HG03469 (cell line): ENCODE measurements around the gene LMAN2L.

Source experiments
- ATAC-seq: cut with Tn5 transposase; IDR thresholded peaks from one replicate; pipeline ENCODE4 v1.9.1; 2021; ENCODE audit warnings: mild to moderate bottlenecking, moderate library complexity, moderate number of reproducible peaks; ENCODE audit not compliant: unreplicated experiment

LMAN2L gene

GRCh38 chr2:96662360-96662759 lies 77.5 kb downstream of the LMAN2L start:
- no peak for ATAC-seq

- no peak for ATAC-seq
Measured at GRCh38 chr2:96661324-96661723, 78.5 kb downstream of the LMAN2L start.

- ATAC-seq = no peak
Measured at GRCh38 chr2:96656540-96656939, 83.3 kb downstream of the LMAN2L start.
